Keratinocyte (primary cell): ENCODE data around the gene EGFL8. TPM values are rescaled to one million over a fixed set of nuclear protein-coding genes. Genes with fewer than 3 reads are reported as not detected.
"Not testable (repeated sequence)": the region's sequence is repeated elsewhere in the genome, so short reads cannot be mapped to it uniquely, and the experiment has no call there.

ENCODE experiments used
- DNase-seq: peaks from one replicate; pipeline ENCODE4 v3.0.0-alpha.2; 2011; ENCODE audit warnings: low read depth, missing footprints, low spot score
- FAIRE-seq: peaks from 2 replicates; lab custom pipeline; 2011; peaks lifted over from hg19 to GRCh38; lab: Jason Lieb, UNC
- H2AFZ ChIP-seq: 2 replicates; pipeline ENCODE4 v1.6.0; 2012; ENCODE audit warnings: low read length, control low read depth, inconsistent platforms; ENCODE audit not compliant: control insufficient read depth
- H3K27ac ChIP-seq: 2 replicates; pipeline ENCODE4 v1.5.1; 2011; ENCODE audit warnings: low read length; ENCODE audit not compliant: control insufficient read depth, insufficient read depth
- H3K27me3 ChIP-seq: 3 replicates; pipeline ENCODE4 v1.6.0; 2011; ENCODE audit warnings: low read length; ENCODE audit not compliant: control insufficient read depth, insufficient read depth; ENCODE audit errors: extremely low read depth
- H3K36me3 ChIP-seq, 2 experiments: 2 replicates in 1 of 2; 3 replicates in 1 of 2; pipeline ENCODE4 v1.5.1; 2011; ENCODE audit warnings: low read length in 2 of 2, mild to moderate bottlenecking in 1 of 2; ENCODE audit not compliant: control insufficient read depth in 2 of 2, insufficient read depth in 2 of 2; ENCODE audit errors: extremely low read depth in 1 of 2
- H3K4me1 ChIP-seq: 3 replicates; pipeline ENCODE4 v1.5.1; 2011; ENCODE audit warnings: low read length; ENCODE audit not compliant: control insufficient read depth, insufficient read depth; ENCODE audit errors: extremely low read depth
- H3K4me2 ChIP-seq: 3 replicates; pipeline ENCODE4 v1.6.0; 2011; ENCODE audit warnings: low read depth, low read length; ENCODE audit not compliant: control insufficient read depth, insufficient read depth; ENCODE audit errors: extremely low read depth
- H3K4me3 ChIP-seq, 3 experiments: fragments of 200-600 bp in 1 of 3; sonication (generic) in 1 of 3; 2 replicates in 2 of 3; 3 replicates in 1 of 3; pipeline ENCODE4 v1.5.1; 2011 to 2016; ENCODE audit warnings: low read length in 3 of 3, mild to moderate bottlenecking in 3 of 3, control low read depth in 2 of 3, inconsistent platforms in 1 of 3, low read depth in 1 of 3, mixed read lengths in 1 of 3, mixed run types in 1 of 3, moderate library complexity in 1 of 3; ENCODE audit not compliant: control insufficient read depth in 2 of 3, insufficient read depth in 2 of 3; ENCODE audit errors: extremely low read depth in 1 of 3
- H3K79me2 ChIP-seq: 2 replicates; pipeline ENCODE4 v1.6.0; 2012; ENCODE audit warnings: low read length; ENCODE audit not compliant: control insufficient read depth, insufficient read depth
- H3K9ac ChIP-seq: 3 replicates; pipeline ENCODE4 v1.6.0; 2011; ENCODE audit warnings: low read length; ENCODE audit not compliant: control insufficient read depth, insufficient read depth; ENCODE audit errors: extremely low read depth
- H3K9me1 ChIP-seq: 3 replicates; pipeline ENCODE4 v1.6.0; 2011; ENCODE audit warnings: low read length; ENCODE audit not compliant: control insufficient read depth, insufficient read depth; ENCODE audit errors: extremely low read depth
- H3K9me3 ChIP-seq: 2 replicates; pipeline ENCODE4 v1.5.1; 2012; ENCODE audit warnings: low read depth, low read length; ENCODE audit not compliant: control insufficient read depth
- H4K20me1 ChIP-seq: 3 replicates; pipeline ENCODE4 v1.6.0; 2011; ENCODE audit warnings: low read length; ENCODE audit not compliant: control insufficient read depth, insufficient read depth; ENCODE audit errors: extremely low read depth
- CTCF ChIP-seq, 3 experiments: IDR thresholded peaks in 1 of 3; conservative IDR thresholded peaks in 1 of 3; optimal IDR thresholded peaks in 1 of 3; 2 replicates in 2 of 3; 3 replicates in 1 of 3; pipeline versions ENCODE3 to v1.5.1; 2011; ENCODE audit warnings: low read length in 3 of 3, mild to moderate bottlenecking in 3 of 3, moderate library complexity in 2 of 3, control low read depth in 1 of 3, inconsistent platforms in 1 of 3; ENCODE audit not compliant: insufficient read depth in 2 of 3; ENCODE audit errors: extremely low read depth in 1 of 3
- EZH2 ChIP-seq: IDR thresholded peaks from one replicate; pipeline ENCODE4 v1.6.1; 2012; ENCODE audit warnings: inconsistent platforms, mild to moderate bottlenecking, low read length, moderate library complexity
- dilution Hi-C: fragments of 300-500 bp; cut with MboI; formaldehyde crosslinking; loops from one replicate; pipeline ENCODE4 v1.7.0; 2020; ENCODE audit warnings: low sequenced_read_pairs; ENCODE audit not compliant: extremely low pct_ligation_motif_present
- polyA plus RNA-seq, 5 experiments: library from polyadenylated mRNA; depleted of rRNA in 3 of 5; stranded (reverse) in 3 of 5; stranded (forward) in 1 of 5; unstranded in 1 of 5; fragments of >200 nt; gene quantifications; 1 replicate in 1 of 5; 2 replicates in 3 of 5; 3 replicates in 1 of 5; pipeline versions ENCODE4 v1.2.1 to v1.2.3, GENCODE V29; 2011 to 2012; ENCODE audit warnings: missing spikeins in 2 of 5, low read depth in 1 of 5, low replicate concordance in 1 of 5

Gene EGFL8
- polyA plus RNA-seq, 1 donor (not counting 4 experiments of a cell fraction or from before 2014, with no cell fraction given): 3.7 TPM

- no peak overlapping the region for H3K4me2 ChIP-seq
- no peak overlapping the region for H3K27ac ChIP-seq
- DNase-seq (no peak), FAIRE-seq (no peak)
- peaks cover 12 to 15% of the 10 kb centered on the region in 2 experiments for H3K36me3 ChIP-seq
- dilution Hi-C loops: no loop called here
- no peaks in the 10 kb centered on the region for H3K9me1 ChIP-seq
- no peak overlapping the region for H3K4me3 ChIP-seq
- peaks cover 11% of the 10 kb centered on the region for H3K4me1 ChIP-seq
- H3K27me3 ChIP-seq: no peaks in the 10 kb centered on the region
- TF ChIP-seq CTCF (optimal IDR thresholded peaks at IDR 0.05 in 1 of 3, IDR thresholded peaks at IDR 0.05 in 1 of 3, conservative IDR thresholded peaks at IDR 0.05 in 1 of 3; ENCODE audit: extremely low read depth in 1 of 3, insufficient read depth in 2 of 3, low read length in 3 of 3): no peak
- TF ChIP-seq EZH2: no peak
- no peaks in the 10 kb centered on the region for H4K20me1 ChIP-seq
- H3K9ac ChIP-seq: no peak overlapping the region
- H3K79me2 ChIP-seq: peaks cover 12% of the 10 kb centered on the region
- no peaks in the 10 kb centered on the region for H3K9me3 ChIP-seq
- H2AFZ ChIP-seq: no peak overlapping the region
These were observed 22.8 kb downstream of the EGFL8 start for GRCh38 chr6:32187009-32187709.

- DNase-seq, H2AFZ ChIP-seq, H4K20me1 ChIP-seq, H3K4me3 ChIP-seq, H3K9ac ChIP-seq, H3K4me2 ChIP-seq, dilution Hi-C loops, H3K27me3 ChIP-seq, H3K9me1 ChIP-seq, H3K27ac ChIP-seq, FAIRE-seq, H3K9me3 ChIP-seq: not testable (repeated sequence)
- Histone ChIP-seq H3K4me1 (peaks cover 16% of the 10 kb centered on the region), H3K36me3 (peaks cover 12% of the 10 kb centered on the region in 2 experiments), H3K79me2 (peaks cover 12% of the 10 kb centered on the region)
These were observed 23.5 kb downstream of the EGFL8 start for GRCh38 chr6:32187725-32188380.
